Prostate gland (tissue), 2 donors: Measurements from ENCODE around the gene SCRT2. TPM values are rescaled to one million over a fixed set of nuclear protein-coding genes. Genes with fewer than 3 reads are reported as not detected.

Experiments
- DNase-seq: peaks from one replicate; pipeline ENCODE4 v3.0.0-alpha.2; 2019; ENCODE audit warnings: low spot score
- H3K27ac ChIP-seq, 2 donors: fragments of 200-600 bp; sonication (generic); 2 replicates each; pipeline ENCODE4 v1.5.1; 2017 to 2019
- H3K27me3 ChIP-seq: fragments of 200-600 bp; sonication (generic); replicated peaks from 2 replicates; pipeline ENCODE4 v1.5.1; 2019; ENCODE audit not compliant: insufficient read depth
- H3K36me3 ChIP-seq, 2 donors: fragments of 200-600 bp; sonication (generic); 1 replicate in 1 of 2; 2 replicates in 1 of 2; pipeline versions ENCODE4 v1.5.1 to v1.8.1; 2017 to 2019
- H3K4me1 ChIP-seq: fragments of 200-600 bp; sonication (generic); replicated peaks from 2 replicates; pipeline ENCODE4 v1.5.1; 2019
- H3K4me3 ChIP-seq, 2 donors: fragments of 200-600 bp; sonication (generic); 2 replicates each; pipeline ENCODE4 v1.5.1; 2017 to 2019
- H3K9me3 ChIP-seq: fragments of 200-600 bp; sonication (generic); 2 replicates; pipeline ENCODE4 v1.5.1; 2017
- POLR2A ChIP-seq: fragments of 450-650 bp; IDR thresholded peaks from one replicate; pipeline ENCODE4 v1.6.1; 2016; ENCODE audit warnings: antibody characterized with exemption, mild to moderate bottlenecking
- POLR2AphosphoS5 ChIP-seq: sonication (generic); formaldehyde crosslinking; IDR thresholded peaks from one replicate; pipeline ENCODE4 v1.6.1; 2017; ENCODE audit warnings: antibody characterized with exemption
- WGBS: methylation state at CpG from one replicate; pipeline ENCODE4 v1.1.5; 2018; 5-methylcytosine and 5-hydroxymethylcytosine counted together
- intact Hi-C: fragments of 100-400 bp; cut with DNase I; formaldehyde crosslinking; loops from one replicate; pipeline ENCODE4 v1.14.2; 2022
- total RNA-seq, 2 donors: library from RNA; depleted of rRNA; stranded (reverse); fragments of >200 nt; gene quantifications; one replicate each; pipeline ENCODE4 v1.1.0, GENCODE V29; 2016
- TF ChIP-seq, protein P1 (sequence below), 4 experiments: fragments of 200-600 bp in 2 of 4; fragments of 450-650 bp in 2 of 4; sonication (generic) in 2 of 4; IDR thresholded peaks; 1 replicate in 3 of 4; 2 replicates in 1 of 4; pipeline ENCODE4 v1.5.1; 2016 to 2019; ENCODE audit warnings: antibody characterized with exemption in 4 of 4, mild to moderate bottlenecking in 2 of 4, moderate library complexity in 2 of 4

SCRT2 gene
- total RNA-seq, 2 donors from 2014 or later, result 0.17 TPM; not detected in 1

DNA sequence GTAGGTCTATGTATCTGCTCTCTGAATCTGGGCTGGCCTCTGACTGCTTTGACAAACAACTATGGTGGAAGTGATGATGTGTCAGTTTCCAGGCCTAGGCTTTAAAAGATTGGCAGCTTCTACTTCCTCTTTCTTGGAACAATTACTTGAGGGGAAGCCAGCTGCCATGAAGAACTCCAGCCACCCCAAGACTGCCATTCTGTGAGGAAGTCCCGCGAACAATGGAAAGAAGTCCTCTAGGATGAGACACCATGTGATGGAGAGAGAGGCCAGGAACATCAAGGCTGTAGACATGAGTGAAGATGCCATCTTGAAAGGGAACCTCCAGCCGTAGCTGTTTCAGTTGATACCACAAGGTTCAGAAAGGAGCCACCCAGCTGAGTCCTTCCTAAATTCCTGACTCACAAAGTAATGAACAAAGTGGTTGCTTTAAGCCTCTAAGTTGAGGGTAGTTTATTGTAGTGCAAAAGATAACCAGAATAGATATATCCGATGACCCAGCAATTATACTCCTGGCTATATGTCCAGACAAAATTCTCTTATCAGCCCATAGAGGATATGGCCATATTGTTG, 50.2 kb downstream of the SCRT2 start:
- no peaks in the 10 kb centered on the region for H3K36me3 ChIP-seq
- no peaks in the 10 kb centered on the region for H3K9me3 ChIP-seq
- intact Hi-C loops, result no loop called here
- H3K27ac ChIP-seq, result no peak overlapping the region
- DNase-seq, result no peak
- H3K4me1 ChIP-seq, result no peaks in the 10 kb centered on the region
- no peak overlapping the region for H3K4me3 ChIP-seq
- no peaks in the 10 kb centered on the region for H3K27me3 ChIP-seq
- TF ChIP-seq POLR2AphosphoS5, result no peak
- TF ChIP-seq, protein P1, sequence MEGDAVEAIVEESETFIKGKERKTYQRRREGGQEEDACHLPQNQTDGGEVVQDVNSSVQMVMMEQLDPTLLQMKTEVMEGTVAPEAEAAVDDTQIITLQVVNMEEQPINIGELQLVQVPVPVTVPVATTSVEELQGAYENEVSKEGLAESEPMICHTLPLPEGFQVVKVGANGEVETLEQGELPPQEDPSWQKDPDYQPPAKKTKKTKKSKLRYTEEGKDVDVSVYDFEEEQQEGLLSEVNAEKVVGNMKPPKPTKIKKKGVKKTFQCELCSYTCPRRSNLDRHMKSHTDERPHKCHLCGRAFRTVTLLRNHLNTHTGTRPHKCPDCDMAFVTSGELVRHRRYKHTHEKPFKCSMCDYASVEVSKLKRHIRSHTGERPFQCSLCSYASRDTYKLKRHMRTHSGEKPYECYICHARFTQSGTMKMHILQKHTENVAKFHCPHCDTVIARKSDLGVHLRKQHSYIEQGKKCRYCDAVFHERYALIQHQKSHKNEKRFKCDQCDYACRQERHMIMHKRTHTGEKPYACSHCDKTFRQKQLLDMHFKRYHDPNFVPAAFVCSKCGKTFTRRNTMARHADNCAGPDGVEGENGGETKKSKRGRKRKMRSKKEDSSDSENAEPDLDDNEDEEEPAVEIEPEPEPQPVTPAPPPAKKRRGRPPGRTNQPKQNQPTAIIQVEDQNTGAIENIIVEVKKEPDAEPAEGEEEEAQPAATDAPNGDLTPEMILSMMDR (IDR thresholded peaks at IDR 0.05), result no peak
- no peak for TF ChIP-seq POLR2A
- WGBS, result 92% methylated on average over 4 of the region's 4 CpGs

- intact Hi-C loops, result no loop called here
- H3K9me3 ChIP-seq, result no peaks in the 10 kb centered on the region
- H3K27me3 ChIP-seq, result no peaks in the 10 kb centered on the region
- WGBS, result 79% methylated on average over 4 of the region's 4 CpGs
- H3K4me1 ChIP-seq, result no peaks in the 10 kb centered on the region
- H3K36me3 ChIP-seq, result no peaks in the 10 kb centered on the region
- no peak overlapping the region for H3K4me3 ChIP-seq
- no peak for TF ChIP-seq POLR2A
- no peak for TF ChIP-seq POLR2AphosphoS5
- TF ChIP-seq, protein P1 (IDR thresholded peaks at IDR 0.05), result no peak
- DNase-seq, result no peak
- no peak overlapping the region for H3K27ac ChIP-seq
Observed at GRCh38 chr20:623704-624103, 51.9 kb downstream of the SCRT2 start.

DNA sequence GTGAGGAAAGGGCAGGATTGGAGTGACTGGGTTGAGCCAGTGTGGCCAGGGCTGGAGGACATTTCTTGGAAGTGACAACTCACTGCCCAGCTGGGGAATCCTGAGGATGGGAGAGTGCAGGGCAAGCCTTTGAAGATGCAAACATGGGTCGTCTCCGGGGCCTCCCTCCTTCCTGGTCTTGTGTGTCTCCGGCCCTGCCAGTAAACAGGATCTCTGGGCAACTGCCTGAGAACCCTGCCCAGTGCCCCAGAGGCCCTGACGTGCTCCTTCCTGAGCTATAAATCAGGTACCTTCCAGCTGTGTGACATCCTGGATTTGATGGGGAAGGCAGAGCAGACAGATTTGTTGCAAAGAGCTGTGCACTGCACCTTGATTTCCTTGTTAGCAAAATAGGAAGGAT, 52.6 kb downstream of the SCRT2 start:
- no peak for DNase-seq
- H3K27me3 ChIP-seq, result no peaks in the 10 kb centered on the region

GRCh38 chr20:622161-622560, 53.4 kb downstream of the SCRT2 start:
- no peaks in the 10 kb centered on the region for H3K9me3 ChIP-seq
- WGBS, result 48% methylated on average over 7 of the region's 7 CpGs
- no peak overlapping the region for H3K4me3 ChIP-seq
- no peaks in the 10 kb centered on the region for H3K36me3 ChIP-seq
- intact Hi-C loops, result no loop called here
- peaks cover 3% of the 10 kb centered on the region for H3K27me3 ChIP-seq
- no peak overlapping the region for H3K27ac ChIP-seq
- no peak for DNase-seq
- no peak for TF ChIP-seq POLR2AphosphoS5
- no peak for TF ChIP-seq POLR2A
- TF ChIP-seq, protein P1 (IDR thresholded peaks at IDR 0.05), result no peak
- H3K4me1 ChIP-seq, result no peaks in the 10 kb centered on the region

More for the DNA sequence above, 52.6 kb downstream of the SCRT2 start:
- no peak overlapping the region for H3K4me3 ChIP-seq
- H3K4me1 ChIP-seq, result no peaks in the 10 kb centered on the region
- 22% methylated on average over 4 of the region's 4 CpGs for WGBS
- TF ChIP-seq POLR2AphosphoS5, result no peak
- H3K9me3 ChIP-seq, result no peaks in the 10 kb centered on the region
- H3K27ac ChIP-seq, result no peak overlapping the region
- H3K36me3 ChIP-seq, result no peaks in the 10 kb centered on the region
- intact Hi-C loops, result no loop called here

GRCh38 chr20:621125-621756, 54.4 kb downstream of the SCRT2 start:
- Histone ChIP-seq H3K9me3 (no peaks in the 10 kb centered on the region), H3K4me1 (no peaks in the 10 kb centered on the region), H3K27me3 (peaks cover 7% of the 10 kb centered on the region), H3K36me3 (no peaks in the 10 kb centered on the region), H3K27ac (no peak overlapping the region), H3K4me3 (no peak overlapping the region)
- intact Hi-C loops, result no loop called here
- 60% methylated on average over 5 of the region's 5 CpGs for WGBS
- no peak for DNase-seq
- TF ChIP-seq, protein P1 (IDR thresholded peaks at IDR 0.05), result no peak
- TF ChIP-seq POLR2AphosphoS5 (no peak), POLR2A (no peak)
